Neural cell (in vitro differentiated cells): Measurements from ENCODE around the gene SCN2A. TPM values are rescaled to one million over a fixed set of nuclear protein-coding genes. Genes with fewer than 3 reads are reported as not detected.

Experiments
- H2AFZ ChIP-seq: fragments of 200-600, 300-800 bp; sonication (generic), shearing (Covaris generic); 2 replicates; pipeline ENCODE4 v1.6.0; 2014; ENCODE audit warnings: low read depth, mild to moderate bottlenecking, antibody characterized with exemption, low read length, moderate library complexity
- H3F3A ChIP-seq: fragments of 200-600 bp; shearing (Covaris generic); 2 replicates; pipeline ENCODE4 v1.6.1; 2016; ENCODE audit warnings: mild to moderate bottlenecking, moderate library complexity, mixed read lengths, antibody characterized with exemption, low read length; ENCODE audit not compliant: insufficient read depth, poor library complexity, severe bottlenecking
- H3K27ac ChIP-seq: fragments of 200-600, 300-800 bp; sonication (generic), shearing (Covaris generic); 2 replicates; pipeline ENCODE4 v1.5.1; 2014; ENCODE audit warnings: mild to moderate bottlenecking, low read length, moderate library complexity
- H3K27me3 ChIP-seq: fragments of 300-800, 200-600 bp; sonication (generic), shearing (Covaris generic); 2 replicates; pipeline ENCODE4 v1.6.0; 2014; ENCODE audit warnings: mild to moderate bottlenecking, low read depth, low read length, moderate library complexity; ENCODE audit not compliant: insufficient read depth
- H3K36me3 ChIP-seq: fragments of 300-800, 200-600 bp; sonication (generic), shearing (Covaris generic); 2 replicates; pipeline ENCODE4 v1.5.1; 2014; ENCODE audit warnings: mild to moderate bottlenecking, antibody characterized with exemption, low read length, moderate library complexity; ENCODE audit not compliant: insufficient read depth
- H3K4me2 ChIP-seq: fragments of 300-800, 200-600 bp; sonication (generic), shearing (Covaris generic); 2 replicates; pipeline ENCODE4 v1.6.0; 2014; ENCODE audit warnings: mild to moderate bottlenecking, low read length
- H3K4me3 ChIP-seq: fragments of 300-800, 200-600 bp; sonication (generic), shearing (Covaris generic); 2 replicates; pipeline ENCODE4 v1.5.1; 2014; ENCODE audit warnings: mild to moderate bottlenecking, low read length, moderate library complexity
- H3K79me2 ChIP-seq: fragments of 200-600 bp; shearing (Covaris generic); replicated peaks from 2 replicates; pipeline ENCODE4 v1.6.0; 2014; ENCODE audit warnings: mild to moderate bottlenecking, low read length, moderate library complexity; ENCODE audit not compliant: insufficient read depth
- H3K9ac ChIP-seq: fragments of 300-800, 200-600 bp; sonication (generic), shearing (Covaris generic); 2 replicates; pipeline ENCODE4 v1.6.1; 2016; ENCODE audit warnings: mild to moderate bottlenecking, low read length, mixed read lengths
- H3K9me2 ChIP-seq: fragments of 200-600 bp; shearing (Covaris generic); 2 replicates; pipeline ENCODE4 v1.6.1; 2016; ENCODE audit warnings: mild to moderate bottlenecking, low read length, mixed read lengths; ENCODE audit not compliant: insufficient read depth
- H3K9me3 ChIP-seq: fragments of 200-600, 300-800 bp; sonication (generic), shearing (Covaris generic); 2 replicates; pipeline ENCODE4 v1.6.1; 2016; ENCODE audit warnings: mild to moderate bottlenecking, mixed run types, low read length, moderate library complexity, mixed read lengths
- H4K20me1 ChIP-seq: fragments of 200-600 bp; shearing (Covaris generic); 2 replicates; pipeline ENCODE4 v1.6.1; 2016; ENCODE audit warnings: mild to moderate bottlenecking, mixed run types; ENCODE audit not compliant: insufficient read depth
- CTCF ChIP-seq: fragments of 450-650 bp; IDR thresholded peaks from 2 replicates; pipeline ENCODE4 v1.5.1; 2014; ENCODE audit warnings: antibody characterized with exemption, mild to moderate bottlenecking, moderate library complexity; ENCODE audit not compliant: poor library complexity, severe bottlenecking
- EP300 ChIP-seq: fragments of 450-650 bp; conservative IDR thresholded peaks from 2 replicates; pipeline ENCODE4 v1.6.1; 2014; ENCODE audit warnings: antibody characterized with exemption, mild to moderate bottlenecking, moderate library complexity; ENCODE audit not compliant: poor library complexity, severe bottlenecking
- EZH2 ChIP-seq: fragments of 200-600, 300-800 bp; shearing (Covaris generic), sonication (generic); IDR thresholded peaks from 2 replicates; pipeline ENCODE4 v1.6.1; 2014; ENCODE audit warnings: antibody characterized with exemption, low read length, borderline replicate concordance, mild to moderate bottlenecking; ENCODE audit not compliant: insufficient read depth, poor library complexity, severe bottlenecking
- MXI1 ChIP-seq: fragments of 450-650 bp; conservative IDR thresholded peaks from 2 replicates; pipeline ENCODE4 v1.6.1; 2014; ENCODE audit warnings: antibody characterized with exemption, mild to moderate bottlenecking; ENCODE audit not compliant: poor library complexity, severe bottlenecking
- POLR2AphosphoS5 ChIP-seq: IDR thresholded peaks from 2 replicates; pipeline ENCODE4 v1.6.1; 2012
- RAD21 ChIP-seq: fragments of 450-650 bp; conservative IDR thresholded peaks from 2 replicates; pipeline ENCODE4 v1.6.1; 2014; ENCODE audit warnings: antibody characterized with exemption, mild to moderate bottlenecking, moderate library complexity
- REST ChIP-seq: IDR thresholded peaks from 2 replicates; pipeline ENCODE4 v1.6.1; 2012; ENCODE audit warnings: borderline replicate concordance
- SMC3 ChIP-seq: fragments of 450-650 bp; conservative IDR thresholded peaks from 2 replicates; pipeline ENCODE4 v1.6.1; 2014; ENCODE audit warnings: antibody characterized with exemption, mild to moderate bottlenecking, moderate library complexity; ENCODE audit not compliant: poor library complexity
- TAF1 ChIP-seq: IDR thresholded peaks from 2 replicates; pipeline ENCODE4 v1.6.1; 2012; ENCODE audit warnings: low read depth
- polyA plus RNA-seq: library from polyadenylated mRNA; depleted of rRNA; stranded (reverse); fragments of >200 nt; gene quantifications from 2 replicates; pipeline ENCODE4 v1.2.3, GENCODE V29; 2014

The SCN2A gene
- polyA plus RNA-seq, 1 donor from 2014 or later: 57.4 TPM

GRCh38 chr2:165208094-165208493 is 31.1 kb upstream of the SCN2A start:
- Histone ChIP-seq H2AFZ (no peak overlapping the region), H3K9me3 (no peaks in the 10 kb centered on the region), H3K9ac (no peak overlapping the region), H4K20me1 (no peaks in the 10 kb centered on the region), H3K27ac (no peak overlapping the region), H3K79me2 (peaks cover 7% of the 10 kb centered on the region), H3F3A (no peaks in the 10 kb centered on the region), H3K9me2 (no peaks in the 10 kb centered on the region), H3K4me2 (no peak overlapping the region), H3K27me3 (no peaks in the 10 kb centered on the region), H3K36me3 (no peaks in the 10 kb centered on the region), H3K4me3 (no peak overlapping the region)
- TF ChIP-seq EP300 (no peak), EZH2 (no peak), MXI1 (no peak), SMC3 (no peak), TAF1 (no peak), RAD21 (no peak), REST (no peak), CTCF (no peak), POLR2AphosphoS5 (no peak)

- Histone ChIP-seq H3K9ac (no peak overlapping the region), H3K79me2 (no peaks in the 10 kb centered on the region), H3K4me2 (no peak overlapping the region), H3K27me3 (no peaks in the 10 kb centered on the region), H3K9me2 (no peaks in the 10 kb centered on the region), H3K9me3 (no peaks in the 10 kb centered on the region), H3K36me3 (no peaks in the 10 kb centered on the region), H3K4me3 (no peak overlapping the region), H3K27ac (no peak overlapping the region), H2AFZ (no peak overlapping the region), H3F3A (no peaks in the 10 kb centered on the region), H4K20me1 (no peaks in the 10 kb centered on the region)
- TF ChIP-seq MXI1: no peak
- no peak for TF ChIP-seq CTCF
- no peak for TF ChIP-seq EP300
- TF ChIP-seq RAD21: no peak
Measured at GRCh38 chr2:165214093-165214492, 25.1 kb upstream of the SCN2A start.
